Measurements from ENCODE around the gene CHAD.
"Not testable (repeated sequence)": the region's sequence is repeated elsewhere in the genome, so short reads cannot be mapped to it uniquely, and the experiment has no call there.

The CHAD gene

DNA sequence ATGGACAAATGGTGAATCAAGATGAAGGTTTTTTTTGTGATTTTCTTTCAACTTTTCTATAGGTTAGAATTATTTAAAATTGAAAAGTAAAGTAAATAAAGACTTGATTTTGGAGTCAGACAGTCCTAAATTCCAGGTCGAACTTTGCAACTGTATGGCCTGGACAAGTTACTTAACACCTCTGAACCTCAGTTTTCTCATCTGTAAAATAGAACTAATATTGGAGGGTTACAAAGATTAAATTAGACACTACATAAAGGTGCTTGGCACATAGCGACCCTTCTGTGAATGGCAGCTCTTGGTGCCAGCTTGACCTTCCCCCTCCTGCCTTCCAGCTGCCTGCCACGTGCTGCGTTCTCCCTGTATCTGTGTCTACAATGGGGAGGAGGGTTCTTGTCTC lies 13.0 kb upstream of the CHAD start:
- no peaks in the 10 kb centered on the region for H3K27me3 ChIP-seq (ENCODE audit: control insufficient read depth in 2 of 2, insufficient read depth in 2 of 2, low read length in 2 of 2)
- peak overlapping the region in 1 of 2 donors; percentile 6 for H3K27ac ChIP-seq (ENCODE audit: low read depth in 2 of 2, low read length in 2 of 2)
- H3K4me3 ChIP-seq (ENCODE audit: low read length in 2 of 2): no peak overlapping the region
- H3K4me1 ChIP-seq (ENCODE audit: control insufficient read depth in 2 of 2, insufficient read depth in 2 of 2, low read length in 2 of 2): peaks cover 20 to 21% of the 10 kb centered on the region in 2 donors
- no peaks in the 10 kb centered on the region for H3K9me3 ChIP-seq (ENCODE audit: control insufficient read depth in 2 of 2, low read length in 2 of 2)
- H3K36me3 ChIP-seq (ENCODE audit: control insufficient read depth in 2 of 2, insufficient read depth in 2 of 2, low read length in 2 of 2): peaks cover 27 to 28% of the 10 kb centered on the region in 2 donors
- no peak overlapping the region for H3K9ac ChIP-seq (ENCODE audit: low read depth in 1 of 2, low read length in 2 of 2)

DNA sequence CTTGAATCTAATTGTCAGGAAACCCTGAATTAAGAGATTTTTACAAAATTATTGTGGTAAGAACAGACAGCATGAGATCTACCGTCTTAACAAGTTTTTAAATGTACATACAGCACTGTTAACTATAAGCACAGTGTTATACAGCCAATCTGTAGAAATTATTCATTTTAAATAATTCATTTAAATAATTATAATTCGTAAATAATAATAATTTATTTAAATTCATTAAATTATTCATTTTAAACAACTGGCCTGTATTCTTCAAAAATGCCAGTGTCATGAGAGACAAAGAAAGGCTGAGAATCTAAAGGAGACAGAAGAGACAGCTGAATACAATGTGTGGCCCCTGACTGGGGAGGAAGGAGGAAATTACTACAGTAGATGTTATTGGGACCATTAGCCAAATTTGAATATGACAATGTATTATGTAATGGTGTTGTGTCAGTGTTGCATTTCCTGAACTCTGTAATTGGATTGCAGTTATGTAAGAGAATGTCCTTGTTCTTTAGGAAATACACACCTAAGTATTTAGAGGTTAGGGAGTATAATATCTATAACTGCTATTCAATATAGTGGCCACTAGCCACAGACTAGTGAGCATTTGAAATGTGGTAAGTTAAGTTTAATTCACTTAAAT lies 12.3 kb upstream of the CHAD start:
- Histone ChIP-seq H3K27me3 (ENCODE audit: control insufficient read depth in 2 of 2, insufficient read depth in 2 of 2, low read length in 2 of 2) (no peaks in the 10 kb centered on the region), H3K9me3 (ENCODE audit: control insufficient read depth in 2 of 2, low read length in 2 of 2) (no peaks in the 10 kb centered on the region), H3K4me1 (ENCODE audit: control insufficient read depth in 2 of 2, insufficient read depth in 2 of 2, low read length in 2 of 2) (peaks cover 23 to 25% of the 10 kb centered on the region in 2 donors), H3K27ac (ENCODE audit: low read depth in 2 of 2, low read length in 2 of 2) (no peak overlapping the region), H3K36me3 (ENCODE audit: control insufficient read depth in 2 of 2, insufficient read depth in 2 of 2, low read length in 2 of 2) (peaks cover 27 to 28% of the 10 kb centered on the region in 2 donors), H3K4me3 (ENCODE audit: low read length in 2 of 2) (no peak overlapping the region), H3K9ac (ENCODE audit: low read depth in 1 of 2, low read length in 2 of 2) (no peak overlapping the region)

DNA sequence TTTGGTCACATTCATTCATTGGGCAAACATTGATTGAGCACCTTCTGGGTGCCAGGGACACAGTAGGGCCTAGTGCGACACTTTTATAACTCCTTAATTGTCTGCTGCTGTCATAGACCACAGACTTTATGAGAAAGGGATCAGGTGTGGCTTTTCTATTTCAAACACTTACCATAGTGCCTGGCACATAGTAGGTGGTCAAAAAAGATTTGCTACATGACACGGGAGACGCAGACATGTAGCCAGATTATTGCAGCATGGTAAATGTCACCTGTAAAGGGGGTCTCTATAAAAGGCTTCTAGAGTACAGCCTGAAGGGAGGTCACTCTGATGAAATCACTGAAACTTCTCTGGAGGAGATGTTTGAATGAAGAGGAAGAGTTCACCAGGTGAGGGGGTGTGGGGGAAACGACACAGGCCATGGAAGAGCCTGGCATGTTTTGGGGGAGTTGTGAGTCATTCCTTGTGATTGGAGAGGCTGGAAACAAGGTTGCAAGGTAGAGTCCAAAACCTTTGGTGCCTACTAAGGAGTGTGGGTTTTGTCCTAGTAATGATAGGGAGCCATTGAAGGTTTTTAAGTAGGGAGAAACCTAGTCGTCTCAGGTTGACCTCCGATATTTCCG lies 11.6 kb upstream of the CHAD start:
- peak overlapping the region; percentile 14 to 83 for H3K9ac ChIP-seq (ENCODE audit: low read depth in 1 of 2, low read length in 2 of 2)

DNA sequence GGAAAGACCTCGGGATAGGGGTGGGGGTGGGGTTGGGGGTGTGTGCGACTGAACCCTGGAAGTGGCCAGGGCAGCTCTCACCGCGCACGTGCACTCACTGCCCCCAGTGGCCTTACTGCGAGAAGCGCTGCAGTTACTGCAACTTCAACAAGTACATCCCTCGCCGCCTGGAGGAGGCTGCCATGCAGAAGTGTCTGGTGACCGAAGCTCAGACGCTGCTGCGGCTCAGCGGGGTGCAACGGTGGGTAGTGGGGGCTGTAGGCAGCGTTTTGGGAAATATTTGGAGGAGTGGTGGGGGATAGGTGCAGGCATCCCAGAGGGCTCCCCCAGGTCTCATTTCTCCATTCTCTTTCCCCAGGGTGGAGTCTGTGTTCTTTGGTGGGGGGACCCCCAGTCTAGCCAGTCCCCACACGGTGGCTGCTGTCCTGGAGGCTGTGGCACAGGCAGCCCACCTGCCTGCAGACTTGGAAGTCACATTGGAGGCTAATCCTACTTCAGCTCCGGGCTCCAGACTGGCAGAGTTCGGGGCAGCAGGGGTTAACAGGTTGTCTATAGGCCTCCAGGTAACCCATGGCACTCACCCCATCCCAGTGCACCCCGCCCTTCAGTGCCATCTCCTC lies 11.0 kb upstream of the CHAD start:
- Histone ChIP-seq H3K9ac (ENCODE audit: low read depth in 1 of 2, low read length in 2 of 2) (peak overlapping the region; percentile 79 to 83), H3K4me1 (ENCODE audit: control insufficient read depth in 2 of 2, insufficient read depth in 2 of 2, low read length in 2 of 2) (peaks cover 23 to 30% of the 10 kb centered on the region in 2 donors), H3K27me3 (ENCODE audit: control insufficient read depth in 2 of 2, insufficient read depth in 2 of 2, low read length in 2 of 2) (no peaks in the 10 kb centered on the region), H3K4me3 (ENCODE audit: low read length in 2 of 2) (peak overlapping the region; percentile 81 to 86), H3K36me3 (ENCODE audit: control insufficient read depth in 2 of 2, insufficient read depth in 2 of 2, low read length in 2 of 2) (peaks cover 16 to 17% of the 10 kb centered on the region in 2 donors), H3K27ac (ENCODE audit: low read depth in 2 of 2, low read length in 2 of 2) (peak overlapping the region; percentile 85 to 86), H3K9me3 (ENCODE audit: control insufficient read depth in 2 of 2, low read length in 2 of 2) (no peaks in the 10 kb centered on the region)

More for the DNA sequence above, 11.6 kb upstream of the CHAD start:
- Histone ChIP-seq H3K27ac (ENCODE audit: low read depth in 2 of 2, low read length in 2 of 2) (no peak overlapping the region), H3K4me1 (ENCODE audit: control insufficient read depth in 2 of 2, insufficient read depth in 2 of 2, low read length in 2 of 2) (peaks cover 23 to 30% of the 10 kb centered on the region in 2 donors), H3K27me3 (ENCODE audit: control insufficient read depth in 2 of 2, insufficient read depth in 2 of 2, low read length in 2 of 2) (no peaks in the 10 kb centered on the region), H3K4me3 (ENCODE audit: low read length in 2 of 2) (no peak overlapping the region), H3K36me3 (ENCODE audit: control insufficient read depth in 2 of 2, insufficient read depth in 2 of 2, low read length in 2 of 2) (peaks cover 21 to 22% of the 10 kb centered on the region in 2 donors), H3K9me3 (ENCODE audit: control insufficient read depth in 2 of 2, low read length in 2 of 2) (no peaks in the 10 kb centered on the region)

DNA sequence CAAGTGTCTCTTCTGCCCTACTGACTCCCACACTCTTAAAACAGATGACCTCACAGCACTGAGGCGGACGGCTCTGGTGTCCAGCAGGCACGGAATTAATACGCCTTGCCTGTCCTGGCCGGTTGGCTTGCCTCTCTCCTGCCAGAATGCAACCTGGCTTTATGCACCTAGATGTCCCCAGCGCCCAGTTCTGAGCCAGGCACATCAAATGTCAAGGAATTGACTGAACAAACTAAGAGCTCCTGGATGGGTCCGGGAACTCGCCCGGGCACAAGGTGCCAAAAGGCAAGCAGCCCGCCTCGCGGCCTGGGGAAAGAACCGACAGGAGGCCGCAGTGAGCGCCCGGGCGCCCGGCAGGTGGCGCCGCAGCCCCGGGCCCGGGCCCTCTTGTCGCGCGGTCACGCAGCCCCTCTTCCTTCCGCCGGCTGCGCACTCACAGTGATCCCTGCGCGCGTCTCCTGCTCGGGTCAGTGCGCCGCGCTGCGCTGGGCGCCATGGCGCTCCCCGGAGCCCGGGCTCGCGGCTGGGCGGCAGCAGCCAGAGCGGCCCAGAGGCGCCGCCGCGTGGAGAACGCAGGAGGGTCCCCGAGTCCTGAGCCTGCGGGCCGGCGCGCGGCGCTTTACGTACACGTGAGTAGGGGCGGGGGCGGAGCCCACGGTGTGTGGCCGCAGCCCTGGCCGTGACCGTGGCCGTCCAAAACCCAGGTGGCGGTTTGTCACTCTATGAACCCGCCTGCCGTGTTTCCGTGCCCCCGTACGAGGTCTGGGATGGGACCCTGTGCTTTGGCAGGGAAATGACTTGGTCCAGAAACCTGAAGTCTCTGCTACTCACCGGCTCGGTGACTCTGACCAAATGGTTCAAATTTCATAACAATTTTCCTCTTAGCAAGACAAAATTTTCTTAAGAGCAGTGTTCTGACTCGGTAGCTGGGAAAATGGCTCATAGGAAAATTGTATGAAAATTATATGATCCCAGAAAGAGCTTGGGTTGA lies 10.0 kb upstream of the CHAD start, which contains the start of gene RSAD1:
TSS of gene RSAD1 (plus strand) at position 470 of the 991 bp plus-strand sequence. CDS start at position 495, 25 bp downstream.
- Histone ChIP-seq H3K27me3 (ENCODE audit: control insufficient read depth in 2 of 2, insufficient read depth in 2 of 2, low read length in 2 of 2) (no peaks in the 10 kb centered on the region), H3K4me1 (ENCODE audit: control insufficient read depth in 2 of 2, insufficient read depth in 2 of 2, low read length in 2 of 2) (peaks cover 23 to 32% of the 10 kb centered on the region in 2 donors), H3K9ac (ENCODE audit: low read depth in 1 of 2, low read length in 2 of 2) (peak within 1 kb of the TSS; percentile 79 to 83), H3K27ac (ENCODE audit: low read depth in 2 of 2, low read length in 2 of 2) (peak within 1 kb of the TSS; percentile 85 to 86), H3K9me3 (ENCODE audit: control insufficient read depth in 2 of 2, low read length in 2 of 2) (no peaks in the 10 kb centered on the region), H3K4me3 (ENCODE audit: low read length in 2 of 2) (peak within 1 kb of the TSS; percentile 81 to 86), H3K36me3 (ENCODE audit: control insufficient read depth in 2 of 2, insufficient read depth in 2 of 2, low read length in 2 of 2) (peaks cover 10 to 14% of the 10 kb centered on the region in 2 donors)

DNA sequence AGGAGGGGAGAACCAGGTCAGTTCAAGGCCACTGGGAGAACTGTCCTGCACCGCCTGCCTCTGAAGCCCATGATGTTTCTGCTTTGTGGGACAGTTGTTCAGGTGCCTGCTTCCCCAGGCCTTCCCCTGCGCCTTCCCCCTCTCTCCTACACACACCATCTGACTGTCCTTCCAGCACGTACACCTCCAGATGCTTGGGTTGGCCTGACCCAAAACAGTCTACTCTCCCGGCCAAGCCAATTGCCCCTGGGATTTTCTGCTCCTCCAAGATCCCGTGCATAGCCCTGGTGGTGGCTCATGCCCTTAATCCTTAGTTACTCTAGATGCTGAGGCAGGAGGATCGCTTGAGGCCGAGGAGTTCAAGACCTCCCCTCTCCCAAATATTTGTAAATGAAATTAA lies 9.3 kb upstream of the CHAD start:
- Histone ChIP-seq H3K27me3 (ENCODE audit: control insufficient read depth in 2 of 2, insufficient read depth in 2 of 2, low read length in 2 of 2) (no peaks in the 10 kb centered on the region), H3K9ac (ENCODE audit: low read depth in 1 of 2, low read length in 2 of 2) (peak overlapping the region; percentile 65 to 83), H3K9me3 (ENCODE audit: control insufficient read depth in 2 of 2, low read length in 2 of 2) (no peaks in the 10 kb centered on the region), H3K4me3 (ENCODE audit: low read length in 2 of 2) (peak overlapping the region in 1 of 2 donors; percentile 86), H3K27ac (ENCODE audit: low read depth in 2 of 2, low read length in 2 of 2) (peak overlapping the region; percentile 85 to 86), H3K4me1 (ENCODE audit: control insufficient read depth in 2 of 2, insufficient read depth in 2 of 2, low read length in 2 of 2) (peaks cover 23 to 32% of the 10 kb centered on the region in 2 donors), H3K36me3 (ENCODE audit: control insufficient read depth in 2 of 2, insufficient read depth in 2 of 2, low read length in 2 of 2) (peaks cover 5 to 10% of the 10 kb centered on the region in 2 donors)

DNA sequence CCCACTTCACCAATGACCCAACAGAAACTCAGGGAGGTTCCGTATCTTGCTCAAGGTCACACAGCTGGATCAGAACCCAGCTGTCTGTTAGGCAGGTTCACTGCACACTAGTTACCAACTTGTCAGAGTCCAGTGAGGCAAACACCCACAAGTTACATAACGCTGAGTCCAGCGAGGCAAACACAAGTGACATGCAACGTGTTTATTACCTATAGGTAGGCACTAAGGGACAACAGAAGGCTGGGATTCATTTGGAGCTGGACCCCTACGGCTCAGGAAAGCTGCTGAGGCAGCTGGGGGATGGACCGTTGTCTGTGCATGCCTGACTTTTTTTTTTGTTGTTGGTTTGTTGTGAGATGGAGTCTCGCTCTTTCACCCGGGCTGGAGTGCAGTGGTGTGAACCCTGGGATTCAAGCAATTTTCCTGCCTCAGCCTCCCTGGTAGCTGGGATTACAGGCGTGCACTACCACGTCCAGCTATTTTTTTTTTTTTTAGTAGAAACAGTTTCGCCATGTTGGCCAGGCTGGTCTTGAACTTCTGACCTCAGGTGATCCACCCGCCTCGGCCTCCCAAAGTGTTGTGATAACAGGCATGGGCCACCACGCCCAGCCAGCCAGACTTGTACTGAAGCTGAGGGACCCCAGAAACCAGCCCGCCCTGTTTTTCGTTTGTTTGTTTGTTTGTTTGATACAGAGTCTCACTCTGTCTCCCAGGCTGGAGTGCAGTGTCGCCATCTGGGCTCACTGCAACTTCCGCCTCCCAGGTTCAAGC lies 8.1 kb upstream of the CHAD start:
- peak overlapping the region; percentile 35 to 74 for H3K9ac ChIP-seq (ENCODE audit: low read depth in 1 of 2, low read length in 2 of 2)
- H3K4me1 ChIP-seq (ENCODE audit: control insufficient read depth in 2 of 2, insufficient read depth in 2 of 2, low read length in 2 of 2): peaks cover 18 to 28% of the 10 kb centered on the region in 2 donors
- no peaks in the 10 kb centered on the region for H3K27me3 ChIP-seq (ENCODE audit: control insufficient read depth in 2 of 2, insufficient read depth in 2 of 2, low read length in 2 of 2)
- no peaks in the 10 kb centered on the region for H3K9me3 ChIP-seq (ENCODE audit: control insufficient read depth in 2 of 2, low read length in 2 of 2)
- H3K4me3 ChIP-seq (ENCODE audit: low read length in 2 of 2): peak overlapping the region; percentile 45 to 72
- H3K36me3 ChIP-seq (ENCODE audit: control insufficient read depth in 2 of 2, insufficient read depth in 2 of 2, low read length in 2 of 2): peaks cover 8 to 12% of the 10 kb centered on the region in 2 donors
- peak overlapping the region; percentile 78 to 81 for H3K27ac ChIP-seq (ENCODE audit: low read depth in 2 of 2, low read length in 2 of 2)

DNA sequence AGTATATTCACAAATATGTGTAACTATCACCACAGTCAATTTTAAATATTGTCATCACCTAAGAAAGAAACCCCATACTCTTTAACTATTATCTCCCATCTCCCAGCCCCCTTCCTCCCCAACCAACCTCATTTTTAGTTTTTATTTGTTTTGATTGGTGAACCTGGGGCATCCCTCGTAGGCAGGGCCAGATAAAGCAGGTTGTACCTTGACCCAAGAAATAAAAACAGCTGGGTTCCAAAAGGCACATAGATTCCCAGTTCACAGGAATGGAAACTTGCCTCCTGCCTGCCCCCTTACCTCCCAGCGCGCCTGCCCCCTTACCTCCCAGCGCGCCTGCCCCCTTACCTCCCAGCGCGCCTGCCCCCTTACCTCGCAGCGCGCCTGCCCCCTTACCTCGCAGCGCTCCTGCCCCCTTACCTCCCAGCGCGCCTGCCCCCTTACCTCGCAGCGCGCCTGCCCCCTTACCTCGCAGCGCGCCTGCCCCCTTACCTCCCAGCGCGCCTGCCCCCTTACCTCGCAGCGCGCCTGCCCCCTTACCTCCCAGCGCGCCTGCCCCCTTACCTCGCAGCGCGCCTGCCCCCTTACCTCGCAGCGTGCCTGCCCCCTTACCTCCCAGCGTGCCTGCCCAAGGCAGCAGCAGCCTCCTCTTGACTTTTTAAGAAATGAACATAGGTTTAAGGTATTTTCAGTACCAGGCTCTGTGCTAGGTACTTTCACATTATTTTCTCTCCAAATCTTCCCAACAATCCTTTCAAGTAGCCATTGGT lies 7.3 kb upstream of the CHAD start:
- Histone ChIP-seq H3K36me3 (ENCODE audit: control insufficient read depth in 2 of 2, insufficient read depth in 2 of 2, low read length in 2 of 2) (peaks cover 14 to 20% of the 10 kb centered on the region in 2 donors), H3K4me3 (ENCODE audit: low read length in 2 of 2) (peak overlapping the region; percentile 45 to 72), H3K27ac (ENCODE audit: low read depth in 2 of 2, low read length in 2 of 2) (peak overlapping the region; percentile 78 to 81), H3K9ac (ENCODE audit: low read depth in 1 of 2, low read length in 2 of 2) (peak overlapping the region; percentile 35 to 74), H3K4me1 (ENCODE audit: control insufficient read depth in 2 of 2, insufficient read depth in 2 of 2, low read length in 2 of 2) (peaks cover 20 to 31% of the 10 kb centered on the region in 2 donors)
- H3K27me3 ChIP-seq (ENCODE audit: control insufficient read depth in 2 of 2, insufficient read depth in 2 of 2, low read length in 2 of 2); H3K9me3 ChIP-seq (ENCODE audit: control insufficient read depth in 2 of 2, low read length in 2 of 2): not testable (repeated sequence)

Data from mucosa of rectum (tissue), 2 donors.